NCI-H460 (cell line): ENCODE measurements around the gene ZMYND15. TPM values are rescaled to one million over a fixed set of nuclear protein-coding genes. Genes with fewer than 3 reads are reported as not detected.
A peak's percentile ranks its signal among the peaks of the same experiment; 100 is the strongest.

ENCODE experiments used
- DNase-seq: peaks from one replicate; pipeline ENCODE4 v3.0.0-alpha.2; 2016; ENCODE audit warnings: low read depth; ENCODE audit errors: extremely low read depth
- total RNA-seq: library from RNA; depleted of rRNA; stranded (reverse); fragments of >200 nt; shearing (Covaris generic); gene quantifications from 2 replicates; pipeline ENCODE4 v1.2.3, GENCODE V29; 2014

Gene ZMYND15
- total RNA-seq, 1 experiment from 2014 or later: 0.22 TPM

- DNase-seq: no peak
These were observed 951 bp downstream of the ZMYND15 start for GRCh38 chr17:4740584-4740983.

- no peak for DNase-seq
These were observed 1.9 kb downstream of the ZMYND15 start for GRCh38 chr17:4741544-4741943.

GRCh38 chr17:4742133-4742532, 2.5 kb downstream of the ZMYND15 start:
- no peak for DNase-seq

GRCh38 chr17:4742629-4743028, 3.0 kb downstream of the ZMYND15 start:
- no peak for DNase-seq

- no peak for DNase-seq
These were observed 3.6 kb downstream of the ZMYND15 start for GRCh38 chr17:4743216-4743615.

- no peak for DNase-seq
These were observed 4.3 kb downstream of the ZMYND15 start for GRCh38 chr17:4743898-4744297.

GRCh38 chr17:4744999-4745969, 5.7 kb downstream of the ZMYND15 start:
- DNase-seq: no peak

GRCh38 chr17:4747847-4748246, 8.2 kb downstream of the ZMYND15 start:
- no peak for DNase-seq

GRCh38 chr17:4748686-4749085, 9.1 kb downstream of the ZMYND15 start:
- DNase-seq: no peak

GRCh38 chr17:4750606-4751005, 11.0 kb downstream of the ZMYND15 start:
- no peak for DNase-seq

GRCh38 chr17:4751932-4752331, 12.3 kb downstream of the ZMYND15 start:
- DNase-seq: no peak

GRCh38 chr17:4753392-4753791, 13.8 kb downstream of the ZMYND15 start:
- no peak for DNase-seq

- DNase-seq: peak; percentile 18
These were observed 20.2 kb downstream of the ZMYND15 start for GRCh38 chr17:4759776-4760236.

GRCh38 chr17:4764595-4764994, 25.0 kb downstream of the ZMYND15 start:
- DNase-seq: no peak

GRCh38 chr17:4766201-4766600, 26.6 kb downstream of the ZMYND15 start:
- no peak for DNase-seq

GRCh38 chr17:4766723-4767122, 27.1 kb downstream of the ZMYND15 start:
- DNase-seq: no peak

- DNase-seq: no peak
These were observed 28.7 kb downstream of the ZMYND15 start for GRCh38 chr17:4768298-4768697.

- DNase-seq: no peak
These were observed 30.0 kb downstream of the ZMYND15 start for GRCh38 chr17:4769628-4770027.

- DNase-seq: no peak
These were observed 32.0 kb downstream of the ZMYND15 start, which contains the start of gene TM4SF5 for GRCh38 chr17:4771519-4772234. TM4SF5 (plus strand) TSS chr17:4771886; CDS start chr17:4771923, 37 bp downstream.

- DNase-seq: no peak
These were observed 32.6 kb downstream of the ZMYND15 start for GRCh38 chr17:4772235-4772613.

GRCh38 chr17:4777969-4778760, 38.5 kb downstream of the ZMYND15 start:
- no peak for DNase-seq
